ENCODE data around the gene PDHB.

Gene PDHB

GRCh38 chr3:58394339-58394738, 39.3 kb downstream of the PDHB start:
- DNase-seq = no peak

GRCh38 chr3:58392181-58392580, 41.5 kb downstream of the PDHB start:
- no peak for DNase-seq

GRCh38 chr3:58391156-58391865, 42.3 kb downstream of the PDHB start:
- no peak for DNase-seq

- no peak for DNase-seq
Observed at GRCh38 chr3:58388550-58389091, 45.0 kb downstream of the PDHB start.

- no peak for DNase-seq
Observed at GRCh38 chr3:58387650-58388546, 45.7 kb downstream of the PDHB start.

- no peak for DNase-seq
Observed at GRCh38 chr3:58386626-58387365, 46.8 kb downstream of the PDHB start.

- no peak for DNase-seq
Observed at GRCh38 chr3:58384381-58385090, 49.1 kb downstream of the PDHB start.

- DNase-seq = no peak
Observed at GRCh38 chr3:58383904-58384303, 49.7 kb downstream of the PDHB start.

GRCh38 chr3:58383476-58383875, 50.2 kb downstream of the PDHB start:
- no peak for DNase-seq

GRCh38 chr3:58379351-58380073, 54.1 kb downstream of the PDHB start:
- DNase-seq = no peak

GRCh38 chr3:58377750-58378149, 55.9 kb downstream of the PDHB start:
- DNase-seq = no peak
